ENCODE measurements around the gene EVI5. TPM values are rescaled to one million over a fixed set of nuclear protein-coding genes. Genes with fewer than 3 reads are reported as not detected.

The EVI5 gene
- total RNA-seq, 1 donor from 2014 or later = 80.4 TPM

DNA sequence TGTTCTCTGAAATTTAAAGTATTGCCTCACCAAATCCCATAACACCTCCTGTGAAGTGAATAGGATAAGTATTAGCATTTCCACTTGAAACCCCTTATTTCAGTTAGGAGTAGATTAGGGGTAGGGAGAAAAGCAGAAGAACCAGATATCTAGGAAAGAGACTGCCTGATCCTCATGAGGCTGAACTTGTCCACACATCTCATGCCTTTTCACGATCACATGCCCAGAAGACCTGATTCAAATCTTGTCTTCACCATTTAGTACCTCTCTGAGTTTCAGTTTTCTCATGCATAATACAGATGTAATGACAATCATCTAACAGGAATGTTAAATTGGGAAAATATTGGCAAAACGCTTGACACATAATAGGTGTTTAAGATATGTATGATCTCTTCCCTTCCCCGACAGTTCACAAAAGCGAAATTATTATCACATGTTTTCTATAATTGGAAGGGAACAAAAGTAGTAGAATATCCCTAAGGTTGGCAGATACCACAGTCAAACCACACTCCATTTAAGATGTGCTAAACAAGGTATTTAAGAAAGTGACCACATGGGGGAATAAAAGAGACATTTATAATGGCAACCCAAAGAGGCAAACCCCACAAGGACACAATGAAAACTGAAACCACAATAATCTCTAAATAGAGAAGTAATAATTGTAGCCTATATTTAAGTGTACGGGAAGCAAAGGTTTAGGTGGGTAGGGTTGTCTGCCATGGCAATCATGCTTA lies 323.4 kb downstream of the EVI5 start:
- H3K4me3 Mint-ChIP-seq (ENCODE audit: unreplicated experiment) = no peak overlapping the region
- FAIRE-seq = no peak

DNA sequence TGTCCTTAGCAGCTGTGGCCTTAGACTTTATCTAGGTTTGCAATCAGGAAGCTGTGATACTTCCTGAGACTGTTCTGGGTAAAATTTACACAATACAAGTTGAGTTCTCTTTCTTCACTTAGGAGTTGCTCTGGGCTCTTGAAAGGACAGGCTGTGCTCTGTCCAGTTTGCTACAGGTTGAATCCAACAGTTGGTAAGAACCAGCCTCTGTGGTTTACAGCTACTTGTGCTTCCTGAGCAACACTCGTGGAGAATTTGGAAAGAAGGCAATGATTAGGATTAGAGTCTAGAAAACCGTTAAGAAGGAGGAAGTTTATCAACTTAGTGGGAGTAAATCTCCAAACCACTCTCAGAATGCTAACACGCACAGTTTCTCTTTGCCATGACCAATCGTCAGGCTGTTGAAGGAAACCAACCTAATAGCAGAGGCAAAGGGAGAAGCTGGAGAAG lies 325.0 kb downstream of the EVI5 start:
- Histone ChIP-seq H3K9me3 (ENCODE audit: insufficient read depth, low read depth, low read length) (no peaks in the 10 kb centered on the region), H3K27me3 (ENCODE audit: insufficient read depth, low read length) (no peaks in the 10 kb centered on the region), H4K20me1 (ENCODE audit: insufficient read depth, low read length) (no peaks in the 10 kb centered on the region), H3K4me2 (ENCODE audit: low read length) (no peak overlapping the region), H3K27ac (ENCODE audit: low read depth, low read length) (no peak overlapping the region), H3K9ac (ENCODE audit: low read length) (no peak overlapping the region), H3K4me1 (ENCODE audit: insufficient read depth, low read length) (no peaks in the 10 kb centered on the region), H3K79me2 (ENCODE audit: insufficient read depth, low read length) (no peaks in the 10 kb centered on the region), H3K4me3 (ENCODE audit: insufficient read depth, low read depth, low read length) (no peak overlapping the region), H2AFZ (ENCODE audit: low read depth, low read length) (no peak overlapping the region), H3K36me3 (ENCODE audit: insufficient read depth, low read length) (no peaks in the 10 kb centered on the region)
- no peaks in the 10 kb centered on the region for H3K36me3 Mint-ChIP-seq (ENCODE audit: low read depth, unreplicated experiment)
- FAIRE-seq (no peak), DNase-seq (ENCODE audit: low read depth) (no peak)
- TF ChIP-seq EZH2 (IDR thresholded peaks at IDR 0.05; ENCODE audit: insufficient read depth, low read length) = no peak
- TF ChIP-seq, protein P1, sequence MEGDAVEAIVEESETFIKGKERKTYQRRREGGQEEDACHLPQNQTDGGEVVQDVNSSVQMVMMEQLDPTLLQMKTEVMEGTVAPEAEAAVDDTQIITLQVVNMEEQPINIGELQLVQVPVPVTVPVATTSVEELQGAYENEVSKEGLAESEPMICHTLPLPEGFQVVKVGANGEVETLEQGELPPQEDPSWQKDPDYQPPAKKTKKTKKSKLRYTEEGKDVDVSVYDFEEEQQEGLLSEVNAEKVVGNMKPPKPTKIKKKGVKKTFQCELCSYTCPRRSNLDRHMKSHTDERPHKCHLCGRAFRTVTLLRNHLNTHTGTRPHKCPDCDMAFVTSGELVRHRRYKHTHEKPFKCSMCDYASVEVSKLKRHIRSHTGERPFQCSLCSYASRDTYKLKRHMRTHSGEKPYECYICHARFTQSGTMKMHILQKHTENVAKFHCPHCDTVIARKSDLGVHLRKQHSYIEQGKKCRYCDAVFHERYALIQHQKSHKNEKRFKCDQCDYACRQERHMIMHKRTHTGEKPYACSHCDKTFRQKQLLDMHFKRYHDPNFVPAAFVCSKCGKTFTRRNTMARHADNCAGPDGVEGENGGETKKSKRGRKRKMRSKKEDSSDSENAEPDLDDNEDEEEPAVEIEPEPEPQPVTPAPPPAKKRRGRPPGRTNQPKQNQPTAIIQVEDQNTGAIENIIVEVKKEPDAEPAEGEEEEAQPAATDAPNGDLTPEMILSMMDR (IDR thresholded peaks at IDR 0.05; ENCODE audit: insufficient read depth, low read depth, low read length) = no peak
- no peak overlapping the region for H3K4me3 Mint-ChIP-seq (ENCODE audit: unreplicated experiment)
- H3K9me3 Mint-ChIP-seq (ENCODE audit: unreplicated experiment) = no peaks in the 10 kb centered on the region
- H3K27me3 Mint-ChIP-seq (ENCODE audit: low read depth, unreplicated experiment) = no peaks in the 10 kb centered on the region
- H3K4me1 Mint-ChIP-seq (ENCODE audit: low read depth, unreplicated experiment) = no peaks in the 10 kb centered on the region
- H3K27ac Mint-ChIP-seq (ENCODE audit: unreplicated experiment) = no peak overlapping the region

More for the DNA sequence above, 323.4 kb downstream of the EVI5 start:
- no peaks in the 10 kb centered on the region for H3K4me1 ChIP-seq (ENCODE audit: insufficient read depth, low read length)
- no peak overlapping the region for H3K27ac ChIP-seq (ENCODE audit: low read depth, low read length)
- H3K9me3 Mint-ChIP-seq (ENCODE audit: unreplicated experiment) = no peaks in the 10 kb centered on the region
- H3K36me3 Mint-ChIP-seq (ENCODE audit: low read depth, unreplicated experiment) = no peaks in the 10 kb centered on the region
- TF ChIP-seq, protein P1 (IDR thresholded peaks at IDR 0.05; ENCODE audit: insufficient read depth, low read depth, low read length) = no peak
- no peak for TF ChIP-seq EZH2 (IDR thresholded peaks at IDR 0.05; ENCODE audit: insufficient read depth, low read length)
- H4K20me1 ChIP-seq (ENCODE audit: insufficient read depth, low read length) = no peaks in the 10 kb centered on the region
- H3K27me3 Mint-ChIP-seq (ENCODE audit: low read depth, unreplicated experiment) = no peaks in the 10 kb centered on the region
- no peaks in the 10 kb centered on the region for H3K4me1 Mint-ChIP-seq (ENCODE audit: low read depth, unreplicated experiment)
- no peaks in the 10 kb centered on the region for H3K9me3 ChIP-seq (ENCODE audit: insufficient read depth, low read depth, low read length)
- no peaks in the 10 kb centered on the region for H3K27me3 ChIP-seq (ENCODE audit: insufficient read depth, low read length)
- H3K9ac ChIP-seq (ENCODE audit: low read length) = no peak overlapping the region
- H3K4me2 ChIP-seq (ENCODE audit: low read length) = no peak overlapping the region
- H3K79me2 ChIP-seq (ENCODE audit: insufficient read depth, low read length) = no peaks in the 10 kb centered on the region
- no peak overlapping the region for H3K4me3 ChIP-seq (ENCODE audit: insufficient read depth, low read depth, low read length)
- no peak for DNase-seq (ENCODE audit: low read depth)
- H2AFZ ChIP-seq (ENCODE audit: low read depth, low read length) = no peak overlapping the region
- no peak overlapping the region for H3K27ac Mint-ChIP-seq (ENCODE audit: unreplicated experiment)
- H3K36me3 ChIP-seq (ENCODE audit: insufficient read depth, low read length) = no peaks in the 10 kb centered on the region

Other genes starting within 250 kb of the EVI5 start
- gene RPL5, start 46.9 kb upstream of the EVI5 start, total RNA-seq = 741 and 846 TPM in 2 replicates
- gene DIPK1A, start 176.4 kb upstream of the EVI5 start, total RNA-seq = 8.4 and 8.7 TPM in 2 replicates